GM12864 (cell line): ENCODE data around the gene WBP4.
A peak's percentile ranks its signal among the peaks of the same experiment; 100 is the strongest.

Experiments
- DNase-seq: peaks from one replicate; pipeline ENCODE4 v3.0.0-alpha.2; 2011; ENCODE audit warnings: low read depth
- H3K4me3 ChIP-seq: 2 replicates; pipeline ENCODE4 v1.5.1; 2011; ENCODE audit warnings: mild to moderate bottlenecking, low read depth, low read length, control low read depth
- CTCF ChIP-seq: IDR thresholded peaks from 2 replicates; pipeline ENCODE4 v1.5.1; 2011; ENCODE audit warnings: low read depth, mild to moderate bottlenecking, moderate library complexity, low read length, control low read depth, inconsistent platforms; ENCODE audit errors: missing control alignments

Gene WBP4

DNA sequence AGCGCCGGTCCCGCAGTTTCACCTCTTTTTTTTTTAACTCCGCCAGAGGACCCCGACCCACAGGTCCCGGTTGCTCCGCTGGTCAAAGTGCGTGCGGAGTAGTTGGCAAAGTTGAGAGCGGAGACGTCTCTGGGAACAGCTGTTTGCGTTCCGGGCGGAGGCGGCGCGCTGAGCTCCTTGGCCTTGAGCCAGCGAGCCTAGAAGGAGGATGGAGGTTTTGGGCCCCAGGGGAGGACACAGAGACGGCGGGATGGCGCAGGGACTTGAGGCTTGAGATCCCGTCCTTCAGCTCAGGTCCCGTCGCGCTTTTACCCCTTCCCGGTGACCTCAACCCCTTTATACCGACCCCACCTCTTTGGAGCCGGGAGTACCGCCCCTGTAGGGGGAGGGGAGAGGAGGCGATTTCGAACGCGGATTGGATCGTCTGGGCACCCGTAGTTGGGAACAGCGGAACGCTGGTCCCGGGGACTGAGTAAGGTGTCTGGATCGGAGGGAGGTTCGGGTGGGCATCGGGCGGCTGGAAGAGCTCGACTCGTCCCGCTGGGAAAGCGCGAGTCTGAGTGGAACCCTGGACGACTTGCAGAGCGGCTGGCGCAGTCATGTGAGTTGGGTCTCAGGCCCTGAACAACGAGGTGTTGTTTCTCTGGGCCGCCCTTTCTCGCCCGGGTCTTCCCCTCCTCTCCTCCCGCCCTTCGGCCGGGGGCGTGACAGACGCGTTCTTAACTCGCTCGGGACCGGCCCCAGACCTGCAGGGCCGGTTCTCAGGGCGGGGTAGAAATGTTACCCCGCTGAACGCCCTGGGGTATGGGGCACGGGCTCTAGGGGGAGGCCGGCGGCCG lies at the start of gene WBP4:
TSS of gene WBP4 (plus strand) at position 435 of the 839 bp plus-strand sequence. CDS start at position 600, 165 bp downstream.
- peak; percentile 83 for DNase-seq

DNA sequence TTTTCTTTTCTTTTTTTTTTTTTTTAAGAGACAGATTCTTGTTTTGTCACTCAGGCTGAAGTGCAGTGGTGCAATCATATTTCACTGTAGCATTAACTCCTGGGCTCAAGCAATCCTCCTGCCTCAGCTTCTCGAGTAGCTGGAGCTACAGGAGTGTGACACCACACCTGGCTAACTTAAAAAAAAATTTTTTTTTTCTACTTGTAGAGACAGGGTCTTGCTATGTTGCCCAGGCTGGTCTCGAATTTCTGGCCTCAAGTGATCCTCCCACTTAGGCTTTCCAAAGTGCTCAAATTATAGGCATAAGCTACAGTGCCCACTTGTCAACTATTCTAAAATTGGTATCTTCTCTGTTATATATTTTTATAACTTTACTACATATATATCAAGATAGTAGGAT lies 48.8 kb upstream of the WBP4 start:
- DNase-seq: no peak
- TF ChIP-seq CTCF: no peak
- no peak overlapping the region for H3K4me3 ChIP-seq

More for the DNA sequence above, at the start of gene WBP4:
- no peak for TF ChIP-seq CTCF
- H3K4me3 ChIP-seq: peak within 1 kb of the TSS; percentile 68

DNA sequence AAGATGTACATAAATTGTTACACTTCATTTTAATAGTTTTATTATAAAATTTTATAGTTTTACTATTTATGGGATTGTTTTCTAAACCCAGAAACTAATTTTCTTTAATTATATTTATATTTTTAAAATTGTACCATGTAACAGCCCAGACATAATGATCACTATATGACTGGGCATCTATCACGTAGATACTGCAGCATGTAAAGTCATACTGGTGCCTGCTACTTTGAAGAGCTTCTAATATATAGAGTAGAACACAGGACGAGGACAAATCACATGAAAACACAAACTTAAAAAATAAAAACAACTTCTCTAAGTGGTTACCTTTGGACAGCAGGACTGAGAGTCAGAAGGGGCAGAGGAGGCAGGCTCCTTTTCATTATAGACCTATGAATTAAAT lies 47.5 kb upstream of the WBP4 start:
- TF ChIP-seq CTCF: no peak
- no peak overlapping the region; the same call in 1 of the 2 replicates for H3K4me3 ChIP-seq
- DNase-seq: no peak

DNA sequence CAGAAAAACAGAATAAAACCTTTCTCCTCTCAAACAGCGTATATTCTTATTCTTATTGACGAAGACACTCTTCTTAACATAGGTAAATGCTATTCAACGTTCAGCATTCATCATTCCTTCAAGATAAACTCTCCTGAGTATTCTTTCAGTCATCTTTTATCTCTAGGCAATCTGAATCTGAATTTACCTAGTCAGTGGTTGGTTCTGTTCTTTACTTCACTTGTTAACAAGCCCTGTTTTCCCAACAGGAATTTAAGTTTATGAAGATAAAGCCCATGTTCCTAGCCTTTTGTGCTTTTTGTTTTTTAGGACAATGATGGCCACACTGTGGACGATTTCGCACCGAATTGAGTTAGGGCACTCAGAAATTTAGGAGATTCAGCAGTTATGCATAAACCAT lies 45.4 kb upstream of the WBP4 start:
- DNase-seq: no peak
- no peak for TF ChIP-seq CTCF
- peak overlapping the region; percentile 65 for H3K4me3 ChIP-seq

DNA sequence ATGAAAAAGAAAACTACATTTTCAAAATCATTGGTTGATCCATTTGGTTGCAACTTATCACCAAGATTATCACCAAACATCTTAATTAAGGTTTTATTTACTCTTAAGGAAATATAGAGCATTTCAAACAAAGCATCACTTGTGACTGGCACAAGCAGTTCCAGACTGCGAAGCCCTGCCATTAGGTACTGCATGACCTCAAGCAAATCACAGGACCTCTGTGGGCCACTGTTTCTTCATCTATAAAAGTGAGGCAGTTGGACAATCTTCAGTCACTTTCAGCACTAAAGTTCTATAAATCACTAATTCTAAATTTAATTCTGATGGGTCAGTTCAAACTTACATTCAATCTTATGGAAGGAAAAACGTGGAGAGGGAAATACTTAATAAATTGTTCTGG lies 44.1 kb upstream of the WBP4 start:
- peak overlapping the region; percentile 67 for H3K4me3 ChIP-seq
- DNase-seq: no peak
- no peak for TF ChIP-seq CTCF

GRCh38 chr13:41017817-41018601 lies 43.3 kb upstream of the WBP4 start:
- no peak for TF ChIP-seq CTCF
- DNase-seq: peak; percentile 57
- H3K4me3 ChIP-seq: peak overlapping the region; percentile 67
